ENCODE measurements around the gene LAMB4.
A peak's percentile ranks its signal among the peaks of the same experiment; 100 is the strongest.

The LAMB4 gene

DNA sequence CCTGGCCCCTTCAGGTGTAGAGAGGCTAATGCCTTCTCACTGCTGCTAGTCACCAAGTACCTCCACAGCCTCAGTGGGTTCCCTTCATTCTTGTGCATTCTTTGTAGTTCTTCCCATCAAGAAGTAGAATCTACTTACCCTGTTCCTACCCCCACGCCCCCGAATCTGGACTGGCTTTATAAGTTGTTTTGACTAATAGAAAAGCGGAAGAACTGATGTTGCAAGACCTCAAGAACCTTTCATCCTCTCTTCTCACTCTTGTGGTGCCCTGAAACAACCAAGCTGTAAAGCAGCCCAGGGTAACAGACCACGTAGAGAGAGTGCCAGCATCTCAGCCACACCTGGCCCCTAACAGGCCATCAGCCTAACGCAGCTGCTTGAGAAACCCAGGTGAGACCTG lies 104.0 kb downstream of the LAMB4 start:
- TF ChIP-seq, protein P1, sequence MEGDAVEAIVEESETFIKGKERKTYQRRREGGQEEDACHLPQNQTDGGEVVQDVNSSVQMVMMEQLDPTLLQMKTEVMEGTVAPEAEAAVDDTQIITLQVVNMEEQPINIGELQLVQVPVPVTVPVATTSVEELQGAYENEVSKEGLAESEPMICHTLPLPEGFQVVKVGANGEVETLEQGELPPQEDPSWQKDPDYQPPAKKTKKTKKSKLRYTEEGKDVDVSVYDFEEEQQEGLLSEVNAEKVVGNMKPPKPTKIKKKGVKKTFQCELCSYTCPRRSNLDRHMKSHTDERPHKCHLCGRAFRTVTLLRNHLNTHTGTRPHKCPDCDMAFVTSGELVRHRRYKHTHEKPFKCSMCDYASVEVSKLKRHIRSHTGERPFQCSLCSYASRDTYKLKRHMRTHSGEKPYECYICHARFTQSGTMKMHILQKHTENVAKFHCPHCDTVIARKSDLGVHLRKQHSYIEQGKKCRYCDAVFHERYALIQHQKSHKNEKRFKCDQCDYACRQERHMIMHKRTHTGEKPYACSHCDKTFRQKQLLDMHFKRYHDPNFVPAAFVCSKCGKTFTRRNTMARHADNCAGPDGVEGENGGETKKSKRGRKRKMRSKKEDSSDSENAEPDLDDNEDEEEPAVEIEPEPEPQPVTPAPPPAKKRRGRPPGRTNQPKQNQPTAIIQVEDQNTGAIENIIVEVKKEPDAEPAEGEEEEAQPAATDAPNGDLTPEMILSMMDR (conservative IDR thresholded peaks at IDR 0.05) = no peak

DNA sequence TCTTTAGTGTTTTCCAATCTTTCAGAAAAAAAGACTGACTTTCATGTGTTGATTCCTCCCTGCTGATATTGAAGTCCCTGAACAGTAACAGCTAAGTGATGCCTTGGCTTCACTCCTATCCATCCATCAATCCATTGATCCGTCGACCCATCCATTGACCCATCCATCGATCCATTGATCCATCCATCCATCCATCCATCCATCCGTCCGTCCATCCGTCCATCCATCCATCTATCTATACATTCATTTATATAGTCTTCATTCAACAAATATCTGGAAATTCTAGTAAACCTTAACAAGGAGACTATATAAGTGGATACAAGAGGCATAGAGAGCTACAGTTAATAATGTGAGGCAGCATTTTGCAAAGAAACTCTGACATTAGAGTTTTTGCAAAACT lies 105.6 kb downstream of the LAMB4 start:
- TF ChIP-seq, protein P1 (conservative IDR thresholded peaks at IDR 0.05) = no peak
- TF ChIP-seq ZFX (IDR thresholded peaks at IDR 0.05) = no peak

More for the DNA sequence above, 104.0 kb downstream of the LAMB4 start:
- H3K27ac ChIP-seq = no peak overlapping the region

DNA sequence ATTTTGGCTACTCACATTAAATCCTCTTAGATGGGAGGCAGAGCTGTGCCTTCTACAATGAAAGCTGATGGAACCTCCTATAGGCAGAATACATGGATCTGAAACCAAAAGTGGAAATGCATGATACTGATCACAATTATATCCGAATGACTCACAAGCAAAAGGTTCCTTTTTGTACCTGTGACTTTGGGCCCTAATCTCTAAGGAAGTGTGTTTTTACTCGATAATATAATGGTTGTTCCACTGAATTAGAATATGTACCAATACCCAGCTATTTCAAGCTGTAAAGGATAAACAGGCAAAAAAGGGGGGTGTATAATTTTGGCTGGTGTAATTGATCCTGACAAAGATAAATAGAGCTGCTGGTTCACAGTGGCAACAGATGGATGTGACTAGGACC lies 109.6 kb downstream of the LAMB4 start:
- H3K27ac ChIP-seq = no peak overlapping the region
- TF ChIP-seq ZFX (IDR thresholded peaks at IDR 0.05) = no peak
- TF ChIP-seq, protein P1 (conservative IDR thresholded peaks at IDR 0.05) = no peak

More for the DNA sequence above, 105.6 kb downstream of the LAMB4 start:
- no peak overlapping the region for H3K27ac ChIP-seq

DNA sequence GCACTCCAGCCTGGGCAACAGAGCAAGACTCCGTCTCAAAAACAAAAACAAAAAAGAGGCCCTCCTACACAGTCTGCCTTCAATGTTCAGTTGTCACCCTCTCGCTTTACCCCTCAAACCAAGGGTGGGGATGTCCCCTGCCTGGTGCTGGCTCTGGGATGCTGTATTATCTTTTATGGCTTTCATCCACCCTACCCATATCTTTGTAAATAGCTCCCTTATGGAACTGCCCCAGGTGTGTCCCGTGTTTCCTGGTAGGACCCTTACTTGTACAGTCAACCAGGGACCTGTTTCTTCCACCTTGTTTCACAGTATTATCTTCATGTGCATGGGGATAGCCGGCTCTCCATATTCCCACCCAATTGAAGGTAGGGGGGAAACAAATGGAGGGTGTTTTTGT lies 111.5 kb downstream of the LAMB4 start:
- TF ChIP-seq, protein P1 (conservative IDR thresholded peaks at IDR 0.05) = no peak
- TF ChIP-seq ZFX (IDR thresholded peaks at IDR 0.05) = no peak

DNA sequence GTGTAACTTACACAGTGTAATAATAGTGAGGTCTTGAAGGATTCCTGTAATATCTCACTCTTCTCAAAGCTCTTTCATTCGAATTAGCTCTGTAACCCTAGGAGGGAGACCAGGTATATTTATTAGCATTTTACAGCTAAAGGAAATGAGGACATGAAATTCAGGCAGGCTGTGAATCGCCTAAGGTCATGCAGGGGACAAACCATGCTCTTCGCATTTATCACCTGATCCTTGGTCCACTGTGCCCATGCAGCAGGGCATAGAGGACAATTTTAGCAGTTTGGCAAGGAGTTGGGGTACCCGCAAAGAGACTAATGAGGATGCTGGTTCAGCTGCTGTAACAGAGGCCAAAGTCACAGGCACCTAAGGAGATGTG lies 112.4 kb downstream of the LAMB4 start:
- no peak for TF ChIP-seq ZFX (IDR thresholded peaks at IDR 0.05)
- TF ChIP-seq, protein P1 (conservative IDR thresholded peaks at IDR 0.05) = no peak
- no peak overlapping the region for H3K27ac ChIP-seq

More for the DNA sequence above, 111.5 kb downstream of the LAMB4 start:
- no peak overlapping the region for H3K27ac ChIP-seq

DNA sequence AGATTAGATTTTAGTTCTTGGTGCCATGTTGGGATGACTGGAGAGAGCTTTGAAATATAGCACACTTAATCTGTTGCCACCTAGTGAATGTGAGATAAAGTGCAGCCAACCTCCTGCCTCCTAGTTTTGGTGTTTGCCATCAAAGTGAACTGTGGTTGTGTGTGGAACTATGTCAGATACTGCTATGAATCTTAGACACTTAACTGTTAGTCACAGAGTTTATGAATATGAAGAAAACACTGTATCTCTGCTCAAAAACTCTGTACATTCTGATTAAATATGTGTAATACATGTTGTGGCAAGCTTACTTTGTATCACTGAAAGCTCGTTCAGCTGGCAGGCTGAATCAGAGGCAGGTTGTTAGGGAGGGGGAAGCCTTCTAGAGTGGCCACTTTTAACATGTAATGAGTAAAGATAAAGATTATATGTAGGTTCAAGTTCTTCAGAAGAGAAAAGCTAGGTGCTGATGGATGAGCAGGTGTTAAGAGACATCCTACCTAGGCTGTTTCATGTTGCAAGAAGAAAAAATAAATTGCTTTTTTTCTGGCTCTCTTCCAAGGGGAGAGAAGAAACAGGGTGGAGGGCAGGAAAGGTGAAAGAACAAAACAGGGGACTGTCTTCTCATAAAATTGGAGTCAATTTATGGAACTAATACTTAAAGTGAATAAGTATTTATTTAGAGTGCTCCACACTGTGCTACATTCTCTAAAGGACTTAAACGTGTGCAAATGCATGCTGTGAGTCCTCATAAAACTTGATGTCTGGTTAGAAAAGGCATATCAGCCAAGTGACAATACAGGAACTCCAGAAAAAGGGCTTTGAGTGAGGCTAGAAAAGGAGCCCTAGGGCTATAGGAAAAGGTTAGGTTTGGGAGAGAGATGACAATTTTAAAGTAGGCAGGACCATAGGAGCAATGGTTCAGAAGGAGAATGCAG lies 113.1 kb downstream of the LAMB4 start:
- no peak for TF ChIP-seq ZFX (IDR thresholded peaks at IDR 0.05)
- TF ChIP-seq, protein P1 (conservative IDR thresholded peaks at IDR 0.05) = peak; percentile 62
- no peak overlapping the region for H3K27ac ChIP-seq

DNA sequence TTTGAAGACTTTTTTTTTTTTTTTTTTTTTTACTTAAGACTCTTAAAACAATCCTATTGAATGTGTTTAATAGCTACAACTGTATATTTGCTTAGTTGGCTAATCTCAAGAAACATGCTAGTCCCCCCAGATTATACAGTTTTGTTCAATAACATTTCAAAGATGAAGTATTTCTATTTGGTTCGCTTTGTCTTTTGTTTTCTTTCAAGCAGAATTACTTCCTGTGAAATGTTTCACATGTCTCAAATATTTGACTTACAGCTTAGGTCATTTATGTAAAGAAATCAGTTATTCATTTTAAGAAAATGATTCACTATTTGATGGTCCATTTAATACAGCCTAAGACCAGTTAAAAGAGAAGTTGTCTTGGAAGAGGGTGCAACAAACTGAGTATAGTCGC lies 114.4 kb downstream of the LAMB4 start:
- TF ChIP-seq ZFX (IDR thresholded peaks at IDR 0.05) = no peak
- TF ChIP-seq, protein P1 (conservative IDR thresholded peaks at IDR 0.05) = no peak

More for the DNA sequence above, 114.4 kb downstream of the LAMB4 start:
- H3K27ac ChIP-seq = no peak overlapping the region

Data from C4-2B (cell line).